Right lobe of liver (tissue), 4 donors: Measurements from ENCODE around the gene LSM14A.

Experiments used
- CTCF ChIP-seq, 4 donors: fragments of 200-600 bp in 3 of 4; fragments of 450-650 bp in 1 of 4; IDR thresholded peaks; one replicate each; pipeline versions ENCODE4 v1.5.1 to v1.8.0; 2016 to 2022; ENCODE audit warnings: antibody characterized with exemption in 4 of 4, mild to moderate bottlenecking in 2 of 4
- POLR2A ChIP-seq: fragments of 450-650 bp; IDR thresholded peaks from one replicate; pipeline ENCODE4 v1.6.1; 2017; ENCODE audit warnings: antibody characterized with exemption, mild to moderate bottlenecking
- donor health status: DM: no; HTN: no; CAD: no.
- donor health status: DM: no; HTN: no; CAD: no.
- donor health status: DM: no; HTN: yes; CAD: no.

DNA sequence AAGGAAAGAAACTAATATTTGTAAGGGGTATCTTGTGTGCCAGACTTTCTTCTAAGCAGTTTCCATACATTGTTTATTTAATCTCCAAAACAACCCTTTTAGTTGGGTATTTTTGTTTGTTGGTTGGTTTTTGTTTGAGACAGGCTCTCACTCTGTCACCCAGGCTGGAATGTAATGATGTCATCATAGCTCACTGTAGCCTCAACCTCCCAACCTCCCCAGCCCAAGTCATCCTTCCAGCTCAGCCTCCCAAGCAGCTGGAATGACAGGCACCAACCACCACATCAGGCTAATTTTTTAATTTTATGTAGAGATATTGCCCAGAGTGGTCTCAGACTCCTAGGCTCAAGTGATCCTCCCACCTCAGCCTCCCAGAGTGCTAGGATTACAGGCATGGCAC lies 41.2 kb upstream of the LSM14A start:
- TF ChIP-seq POLR2A (no peak), CTCF (IDR thresholded peaks at IDR 0.05) (no peak)
